ENCODE data around the gene ATN1. TPM values are rescaled to one million over a fixed set of nuclear protein-coding genes. Genes with fewer than 3 reads are reported as not detected.
A peak's percentile ranks its signal among the peaks of the same experiment; 100 is the strongest.

The ATN1 gene
- polyA plus RNA-seq, 3 donors: 0.40 to 10.6 TPM; not detected in 1

DNA sequence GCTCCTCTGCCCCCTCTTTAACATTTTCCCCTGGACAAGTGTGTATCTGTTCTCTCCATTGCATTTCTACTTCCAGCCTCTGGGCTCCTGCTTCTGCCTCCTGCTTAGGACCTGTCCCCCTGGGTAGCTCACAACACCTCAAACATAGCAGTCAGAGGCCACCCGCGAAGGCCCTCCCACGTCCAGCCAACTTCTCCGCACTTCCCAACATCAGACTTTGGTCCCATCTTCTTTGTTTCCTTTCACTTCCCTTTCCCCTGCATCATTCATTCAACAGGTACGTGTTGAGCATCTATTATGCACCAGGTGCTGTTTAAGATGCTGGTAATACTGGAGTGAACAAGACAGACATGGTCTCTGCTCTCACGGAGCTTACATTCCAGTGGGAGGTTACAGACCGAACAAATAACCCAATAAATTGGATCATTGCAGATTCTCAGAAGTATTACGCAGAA, 19.2 kb downstream of the ATN1 start:
- peaks cover 7% of the 10 kb centered on the region for H4K20me1 ChIP-seq (ENCODE audit: insufficient read depth, low read length)
- peaks cover 31% of the 10 kb centered on the region for H3K79me2 ChIP-seq (ENCODE audit: insufficient read depth, low read length)
- TF ChIP-seq, protein P1, sequence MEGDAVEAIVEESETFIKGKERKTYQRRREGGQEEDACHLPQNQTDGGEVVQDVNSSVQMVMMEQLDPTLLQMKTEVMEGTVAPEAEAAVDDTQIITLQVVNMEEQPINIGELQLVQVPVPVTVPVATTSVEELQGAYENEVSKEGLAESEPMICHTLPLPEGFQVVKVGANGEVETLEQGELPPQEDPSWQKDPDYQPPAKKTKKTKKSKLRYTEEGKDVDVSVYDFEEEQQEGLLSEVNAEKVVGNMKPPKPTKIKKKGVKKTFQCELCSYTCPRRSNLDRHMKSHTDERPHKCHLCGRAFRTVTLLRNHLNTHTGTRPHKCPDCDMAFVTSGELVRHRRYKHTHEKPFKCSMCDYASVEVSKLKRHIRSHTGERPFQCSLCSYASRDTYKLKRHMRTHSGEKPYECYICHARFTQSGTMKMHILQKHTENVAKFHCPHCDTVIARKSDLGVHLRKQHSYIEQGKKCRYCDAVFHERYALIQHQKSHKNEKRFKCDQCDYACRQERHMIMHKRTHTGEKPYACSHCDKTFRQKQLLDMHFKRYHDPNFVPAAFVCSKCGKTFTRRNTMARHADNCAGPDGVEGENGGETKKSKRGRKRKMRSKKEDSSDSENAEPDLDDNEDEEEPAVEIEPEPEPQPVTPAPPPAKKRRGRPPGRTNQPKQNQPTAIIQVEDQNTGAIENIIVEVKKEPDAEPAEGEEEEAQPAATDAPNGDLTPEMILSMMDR (IDR thresholded peaks at IDR 0.05): no peak
- intact Hi-C loops (cut with micrococcal nuclease): loop anchor here in 1 of 2 donors (1.0 kb wide), 1 partner anchor 17 kb away; no protein-coding TSS in a partner anchor
- peak overlapping the region; percentile 65 for H2AFZ ChIP-seq (ENCODE audit: insufficient read depth, low read depth, low read length, poor library complexity, severe bottlenecking)
- H3K27ac ChIP-seq (ENCODE audit: low read depth in 1 of 2, low read length in 2 of 2): peak overlapping the region; percentile 27 to 39
- WGBS (ENCODE audit: insufficient coverage): 90% methylated on average over 3 of the region's 8 CpGs
- H3K4me1 Mint-ChIP-seq: peaks cover 80% of the 10 kb centered on the region
- peaks cover 0 to 3% of the 10 kb centered on the region in 2 donors for H3K36me3 ChIP-seq (replicated peaks in 1 of 2; ENCODE audit: control insufficient read depth in 1 of 2, insufficient read depth in 2 of 2, low read length in 2 of 2)
- peak overlapping the region in 2 of 3 experiments; percentile 36 to 72 for H3K4me3 ChIP-seq (replicated peaks in 1 of 3; ENCODE audit: low read depth in 2 of 3, low read length in 3 of 3)
- peaks cover 0 to 2% (median 0%) of the 10 kb centered on the region in 3 donors for H3K27me3 Mint-ChIP-seq (ENCODE audit: low read depth in 3 of 3)
- peaks cover 3 to 5% of the 10 kb centered on the region in 2 donors for H3K36me3 Mint-ChIP-seq
- peak overlapping the region; percentile 11 for H3K9ac ChIP-seq (ENCODE audit: insufficient read depth, low read length, poor library complexity, severe bottlenecking)
- peaks cover 0 to 2% (median 0%) of the 10 kb centered on the region in 7 donors for H3K9me3 Mint-ChIP-seq
- H3K9me3 ChIP-seq (replicated peaks in 1 of 2; ENCODE audit: control insufficient read depth in 1 of 2, insufficient read depth in 1 of 2, low read length in 2 of 2): no peaks in the 10 kb centered on the region
- H3K4me2 ChIP-seq (replicated peaks; ENCODE audit: extremely low read depth, low read length, poor library complexity, severe bottlenecking): peak overlapping the region; percentile 73
- H3K4me1 ChIP-seq (ENCODE audit: control insufficient read depth in 1 of 2, insufficient read depth in 2 of 2, low read length in 2 of 2): peaks cover 77 to 84% of the 10 kb centered on the region in 2 donors
- H3K4me3 Mint-ChIP-seq: peak overlapping the region; percentile 72 to 88
- H3K27ac Mint-ChIP-seq: peak overlapping the region; percentile 26 to 84 (median 66)
- H3K27me3 ChIP-seq (ENCODE audit: control insufficient read depth in 2 of 2, insufficient read depth in 2 of 2, low read length in 2 of 2): no peaks in the 10 kb centered on the region
- DNase-seq: no peak

DNA sequence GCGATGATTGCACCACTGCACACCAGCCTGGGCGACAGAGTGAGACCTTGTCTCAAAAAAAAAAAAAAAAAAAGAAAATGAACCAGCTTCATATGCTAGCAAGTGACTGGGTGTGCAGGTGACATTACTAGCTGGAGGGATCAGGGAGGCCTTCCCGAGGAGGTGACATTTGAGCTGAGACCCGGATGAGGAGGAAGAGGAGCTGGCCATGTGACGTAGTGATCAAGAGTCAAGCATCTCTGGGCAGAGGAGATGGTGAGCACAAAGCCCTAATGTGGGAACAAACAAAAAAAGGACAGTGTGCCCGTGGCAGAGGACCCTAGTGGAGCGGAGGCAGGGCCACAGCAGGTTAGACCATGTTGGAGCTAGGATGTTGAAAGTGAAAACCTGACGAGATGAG, 19.9 kb downstream of the ATN1 start:
- peaks cover 0 to 2% (median 0%) of the 10 kb centered on the region in 3 donors for H3K27me3 Mint-ChIP-seq (ENCODE audit: low read depth in 3 of 3)
- intact Hi-C loops (cut with micrococcal nuclease): no loop called here

More for the DNA sequence above, 19.9 kb downstream of the ATN1 start:
- Histone ChIP-seq H3K36me3 (replicated peaks in 1 of 2; ENCODE audit: control insufficient read depth in 1 of 2, insufficient read depth in 2 of 2, low read length in 2 of 2) (peaks cover 5 to 10% of the 10 kb centered on the region in 2 donors), H3K27me3 (ENCODE audit: control insufficient read depth in 2 of 2, insufficient read depth in 2 of 2, low read length in 2 of 2) (no peaks in the 10 kb centered on the region), H3K9ac (ENCODE audit: insufficient read depth, low read length, poor library complexity, severe bottlenecking) (no peak overlapping the region), H3K4me3 (replicated peaks in 1 of 3; ENCODE audit: low read depth in 2 of 3, low read length in 3 of 3) (no peak overlapping the region), H3K27ac (ENCODE audit: low read depth in 1 of 2, low read length in 2 of 2) (no peak overlapping the region), H2AFZ (ENCODE audit: insufficient read depth, low read depth, low read length, poor library complexity, severe bottlenecking) (no peak overlapping the region), H3K79me2 (ENCODE audit: insufficient read depth, low read length) (peaks cover 37% of the 10 kb centered on the region), H4K20me1 (ENCODE audit: insufficient read depth, low read length) (peaks cover 13% of the 10 kb centered on the region), H3K9me3 (replicated peaks in 1 of 2; ENCODE audit: control insufficient read depth in 1 of 2, insufficient read depth in 1 of 2, low read length in 2 of 2) (no peaks in the 10 kb centered on the region), H3K4me2 (replicated peaks; ENCODE audit: extremely low read depth, low read length, poor library complexity, severe bottlenecking) (no peak overlapping the region), H3K4me1 (ENCODE audit: control insufficient read depth in 1 of 2, insufficient read depth in 2 of 2, low read length in 2 of 2) (peaks cover 77 to 83% of the 10 kb centered on the region in 2 donors)
- DNase-seq: no peak
- H3K4me3 Mint-ChIP-seq: no peak overlapping the region
- H3K4me1 Mint-ChIP-seq: peaks cover 80% of the 10 kb centered on the region
- TF ChIP-seq, protein P1 (IDR thresholded peaks at IDR 0.05): no peak
- peaks cover 0 to 2% (median 0%) of the 10 kb centered on the region in 7 donors for H3K9me3 Mint-ChIP-seq
- H3K27ac Mint-ChIP-seq: peak overlapping the region in 1 of 7 donors; percentile 46
- peaks cover 7 to 12% of the 10 kb centered on the region in 2 donors for H3K36me3 Mint-ChIP-seq
- 87% methylated on average over 5 of the region's 8 CpGs for WGBS (ENCODE audit: insufficient coverage)
